Erythroblast (primary cell): ENCODE results near the gene SWI5.

Experiments used
- GATA1 ChIP-seq: IDR thresholded peaks from 2 replicates; pipeline ENCODE4 v1.6.1; 2011; ENCODE audit warnings: low read depth, mild to moderate bottlenecking, control low read depth, low read length, moderate library complexity
- POLR2A ChIP-seq: IDR thresholded peaks from 2 replicates; pipeline ENCODE4 v1.6.1; 2011; ENCODE audit warnings: mild to moderate bottlenecking, low read length

DNA sequence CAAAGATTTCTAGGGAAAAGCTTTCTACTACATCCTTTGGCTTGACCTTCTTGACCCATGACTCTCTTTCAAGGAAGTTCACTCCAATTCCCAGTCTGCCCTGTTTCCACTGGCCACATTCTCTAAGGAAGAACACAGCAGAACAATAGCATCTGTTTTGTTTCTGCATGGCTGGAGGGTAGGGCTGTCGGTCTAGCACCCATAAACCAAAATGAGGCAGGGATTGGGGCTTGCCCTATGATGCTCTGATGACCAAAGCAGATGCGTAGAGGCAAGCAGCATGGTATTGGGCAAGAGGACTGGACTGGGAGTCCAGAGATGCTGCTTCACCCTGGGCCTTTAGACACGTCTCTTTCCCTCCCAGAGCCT, 24.4 kb upstream of the SWI5 start:
- TF ChIP-seq POLR2A, result no peak
- no peak for TF ChIP-seq GATA1
